RWPE1 (cell line): Measurements from ENCODE around the gene CD300LD.
A peak's percentile ranks its signal among the peaks of the same experiment; 100 is the strongest.

ENCODE experiments used
- CTCF ChIA-PET: fragments of 350-600 bp; sonication (Branson Sonifier 250); formaldehyde crosslinking; extraction: SDS; loops from one replicate; lab custom pipeline; 2021; lab: Yijun Ruan, JAX
- POLR2A ChIA-PET: fragments of 400-600 bp; formaldehyde crosslinking; extraction: SDS; loops from one replicate; lab custom pipeline; 2020; ENCODE audit warnings: antibody characterized with exemption; ENCODE audit not compliant: low non-redundant PET; lab: Yijun Ruan, JAX
- DNase-seq: peaks from one replicate; pipeline ENCODE4 v3.0.0; 2012; ENCODE audit warnings: low spot score
- H3K27ac ChIP-seq: fragments of 450-650 bp; 2 replicates; pipeline ENCODE4 v1.5.1; 2017
- CTCF ChIP-seq: fragments of 450-650 bp; conservative IDR thresholded peaks from 2 replicates; pipeline ENCODE4 v1.5.1; 2017; ENCODE audit warnings: low read depth, mild to moderate bottlenecking

The CD300LD gene

GRCh38 chr17:74608511-74608910 lies 16.4 kb upstream of the CD300LD start:
- TF ChIP-seq CTCF: no peak
- ChIA-PET CTCF (no interaction called here), POLR2A (no interaction called here)
- no peak for DNase-seq
- no peak overlapping the region for H3K27ac ChIP-seq

- TF ChIP-seq CTCF: no peak
- POLR2A ChIA-PET: no interaction called here
- CTCF ChIA-PET: no interaction called here
- no peak overlapping the region for H3K27ac ChIP-seq
- no peak for DNase-seq
Observed at GRCh38 chr17:74607221-74607620, 15.1 kb upstream of the CD300LD start.

GRCh38 chr17:74606050-74606449 lies 14.0 kb upstream of the CD300LD start:
- TF ChIP-seq CTCF: no peak
- DNase-seq: no peak
- ChIA-PET CTCF (interaction anchor here (0.7 to 1.1 kb wide), 2 partner anchors 148 to 257 kb away, joined by 3 read pairs; no protein-coding TSS in a partner anchor), POLR2A (no interaction called here)
- peak overlapping the region; percentile 100 for H3K27ac ChIP-seq

GRCh38 chr17:74605361-74605760 lies 13.3 kb upstream of the CD300LD start:
- DNase-seq: peak; percentile 93

GRCh38 chr17:74604761-74605160 lies 12.7 kb upstream of the CD300LD start:
- ChIA-PET CTCF (interaction anchor here (0.6 kb wide), 1 partner anchor 17 kb away, joined by 3 read pairs; no protein-coding TSS in a partner anchor), POLR2A (no interaction called here)
- peak overlapping the region; percentile 100 for H3K27ac ChIP-seq
- no peak for TF ChIP-seq CTCF
- no peak for DNase-seq

More at GRCh38 chr17:74605361-74605760, 13.3 kb upstream of the CD300LD start:
- peak overlapping the region; percentile 100 for H3K27ac ChIP-seq
- no peak for TF ChIP-seq CTCF
- CTCF ChIA-PET: interaction anchor here (0.7 to 1.1 kb wide), 2 partner anchors 147 to 258 kb away, joined by 3 read pairs; no protein-coding TSS in a partner anchor
- POLR2A ChIA-PET: no interaction called here

- peak overlapping the region; percentile 100 for H3K27ac ChIP-seq
- ChIA-PET POLR2A (no interaction called here), CTCF (interaction anchor here (0.6 to 1.1 kb wide), 3 partner anchors 17 to 224 kb away, joined by 3 read pairs; no protein-coding TSS in a partner anchor)
- no peak for DNase-seq
- TF ChIP-seq CTCF: no peak
Observed at GRCh38 chr17:74604200-74604599, 12.1 kb upstream of the CD300LD start.
